VCaP (cell line): ENCODE results near the gene GTF2IRD1.
"Not testable (repeated sequence)": the region's sequence is repeated elsewhere in the genome, so short reads cannot be mapped to it uniquely, and the experiment has no call there.

Experiments used
- H3K27ac ChIP-seq: fragments of 450-650 bp; 2 replicates; pipeline ENCODE4 v1.5.1; 2017
- CTCF ChIP-seq: fragments of 450-650 bp; conservative IDR thresholded peaks from 2 replicates; pipeline ENCODE4 v1.5.1; 2017; ENCODE audit warnings: mild to moderate bottlenecking, moderate library complexity

Gene GTF2IRD1

GRCh38 chr7:74554178-74554577 is 100.5 kb downstream of the GTF2IRD1 start:
- no peak for TF ChIP-seq CTCF
- no peak overlapping the region for H3K27ac ChIP-seq

DNA sequence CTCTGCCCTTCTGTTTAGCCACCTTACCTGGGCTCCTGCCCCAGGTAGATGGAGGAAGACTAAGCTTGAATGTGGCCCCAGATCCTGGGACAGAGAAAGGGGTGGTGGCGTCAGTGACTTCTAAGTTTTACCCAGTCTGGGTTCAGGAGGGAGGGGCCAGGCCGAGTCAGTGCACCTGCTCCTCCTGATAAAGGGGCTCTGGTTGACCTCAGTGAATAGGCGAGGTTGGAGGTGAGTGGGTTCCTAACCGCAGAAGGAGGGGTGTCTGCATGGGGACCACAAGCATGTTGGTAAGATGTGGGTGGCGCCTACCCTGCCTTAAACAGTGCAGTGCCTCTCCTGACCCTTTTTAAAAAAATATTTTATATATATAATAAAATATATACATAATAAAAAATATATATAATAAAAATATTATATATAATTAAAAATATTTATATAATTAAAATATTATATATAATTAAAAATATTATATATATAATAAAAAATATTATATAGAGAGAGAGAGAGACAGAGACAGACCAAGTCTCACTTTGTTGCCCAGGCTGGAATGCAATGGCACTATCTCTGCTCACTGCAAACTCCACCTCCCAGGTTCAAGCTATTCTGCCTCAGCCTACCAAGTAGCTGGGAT is 106.5 kb downstream of the GTF2IRD1 start:
- no peak overlapping the region for H3K27ac ChIP-seq
- no peak for TF ChIP-seq CTCF

GRCh38 chr7:74561898-74562613 is 108.3 kb downstream of the GTF2IRD1 start:
- TF ChIP-seq CTCF = no peak
- H3K27ac ChIP-seq = no peak overlapping the region

- H3K27ac ChIP-seq = not testable (repeated sequence)
Observed at GRCh38 chr7:74563639-74564038, 109.9 kb downstream of the GTF2IRD1 start.

- TF ChIP-seq CTCF = no peak
- H3K27ac ChIP-seq = no peak overlapping the region
Observed at GRCh38 chr7:74567318-74567668, 113.6 kb downstream of the GTF2IRD1 start.

DNA sequence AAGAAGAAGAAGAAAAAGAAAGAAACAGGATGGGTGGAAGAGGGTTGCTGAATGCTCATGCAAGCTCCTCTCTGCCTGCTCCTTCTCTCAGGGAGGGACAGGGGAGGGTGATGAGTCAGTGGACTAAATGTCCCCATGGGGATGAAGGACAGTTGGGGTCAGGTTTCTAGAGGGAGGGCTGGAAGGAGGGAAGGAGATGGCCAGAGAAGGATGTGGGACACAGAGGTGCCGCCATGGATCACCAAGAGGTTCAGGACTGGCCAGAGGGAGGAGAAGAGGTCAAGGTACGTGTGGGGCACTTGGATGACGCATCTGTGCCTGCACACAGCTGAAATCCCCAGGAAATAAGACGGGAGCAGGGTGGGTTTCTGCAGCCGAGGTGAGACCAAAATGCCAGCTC is 115.0 kb downstream of the GTF2IRD1 start:
- no peak for TF ChIP-seq CTCF
- H3K27ac ChIP-seq = no peak overlapping the region

DNA sequence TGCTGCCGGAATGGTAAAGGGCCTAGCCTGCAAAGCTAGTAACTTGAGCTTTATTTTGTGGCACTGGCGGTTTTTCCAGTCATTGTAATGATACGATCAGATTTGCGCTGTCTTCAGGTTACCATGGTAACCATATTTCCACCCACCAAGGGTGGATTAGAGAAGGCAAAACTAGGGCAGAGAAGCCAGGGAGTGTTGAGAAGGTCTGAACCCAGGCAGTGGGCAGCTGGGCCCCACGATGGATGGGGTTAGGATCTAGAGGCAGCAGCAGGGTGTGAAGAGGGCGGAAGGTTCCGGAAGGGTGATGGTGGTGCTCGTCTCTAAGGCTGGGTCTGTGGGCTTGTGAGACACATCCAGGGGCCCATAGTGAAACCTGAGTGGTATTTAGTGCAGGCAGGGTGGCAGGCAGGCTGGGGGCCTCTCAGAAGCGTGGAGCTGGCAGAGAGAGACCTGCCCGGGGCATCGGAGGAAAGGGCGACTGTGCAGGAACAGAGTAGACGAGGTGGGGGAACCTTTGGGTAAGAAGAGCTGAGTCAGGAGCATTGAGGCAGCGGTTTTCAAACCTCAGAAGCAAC is 115.9 kb downstream of the GTF2IRD1 start:
- no peak overlapping the region for H3K27ac ChIP-seq
- TF ChIP-seq CTCF = no peak
